Colonic mucosa (tissue), 4 donors: ENCODE data around the gene ARHGDIB. TPM values are rescaled to one million over a fixed set of nuclear protein-coding genes. Genes with fewer than 3 reads are reported as not detected.
A peak's percentile ranks its signal among the peaks of the same experiment; 100 is the strongest.

ENCODE experiments used
- DNase-seq: peaks from one replicate; pipeline ENCODE4 v3.0.0-alpha.2; 2020
- H3K27ac ChIP-seq: fragments of 200-600 bp; one replicate; pipeline ENCODE4 v1.8.0; 2021
- H3K27me3 ChIP-seq: fragments of 200-600 bp; one replicate; pipeline ENCODE4 v1.8.0; 2021
- H3K36me3 ChIP-seq: fragments of 200-600 bp; one replicate; pipeline ENCODE4 v1.8.0; 2021
- H3K4me1 ChIP-seq: fragments of 200-600 bp; one replicate; pipeline ENCODE4 v1.8.0; 2021; ENCODE audit warnings: mild to moderate bottlenecking
- H3K4me3 ChIP-seq: fragments of 200-600 bp; one replicate; pipeline ENCODE4 v1.8.0; 2021
- H3K9ac ChIP-seq, 2 donors: one replicate each; pipeline ENCODE4 v1.7.0; 2013; ENCODE audit warnings: control low read depth in 2 of 2, low read depth in 2 of 2, low read length in 2 of 2
- H3K9me3 ChIP-seq: fragments of 200-600 bp; one replicate; pipeline ENCODE4 v1.8.0; 2021
- intact Hi-C: fragments of 100-400 bp; cut with DNase I; formaldehyde crosslinking; loops from one replicate; pipeline ENCODE4 v1.14.1; 2022
- total RNA-seq, 2 donors: library from RNA; stranded (reverse); fragmentation: NEBNext Ultra II Directional in 1 of 2; extraction: Animal tissue kit (Norgen Biotek cat#: 25700) in 1 of 2; gene quantifications; one replicate each; pipeline ENCODE4 v1.2.1, GENCODE V29; 2021
- TF ChIP-seq, protein P1 (sequence below): fragments of 200-600 bp; IDR thresholded peaks from one replicate; pipeline ENCODE4 v1.8.0; 2022; ENCODE audit warnings: antibody characterized with exemption, mild to moderate bottlenecking
- donor health status: healthy.
- donor health status: DM: no; HTN: no; CAD: no.
- donor health status: DM: no; HTN: no; CAD: no.

ARHGDIB gene
- total RNA-seq, 2 donors from 2014 or later, result 21.5 to 40.8 TPM

- Histone ChIP-seq H3K9ac (no peak within 1 kb of the TSS), H3K36me3 (no peaks in the 10 kb centered on the region), H3K9me3 (no peaks in the 10 kb centered on the region), H3K4me1 (no peaks in the 10 kb centered on the region), H3K4me3 (no peak within 1 kb of the TSS), H3K27me3 (no peaks in the 10 kb centered on the region), H3K27ac (no peak within 1 kb of the TSS)
- TF ChIP-seq, protein P1, sequence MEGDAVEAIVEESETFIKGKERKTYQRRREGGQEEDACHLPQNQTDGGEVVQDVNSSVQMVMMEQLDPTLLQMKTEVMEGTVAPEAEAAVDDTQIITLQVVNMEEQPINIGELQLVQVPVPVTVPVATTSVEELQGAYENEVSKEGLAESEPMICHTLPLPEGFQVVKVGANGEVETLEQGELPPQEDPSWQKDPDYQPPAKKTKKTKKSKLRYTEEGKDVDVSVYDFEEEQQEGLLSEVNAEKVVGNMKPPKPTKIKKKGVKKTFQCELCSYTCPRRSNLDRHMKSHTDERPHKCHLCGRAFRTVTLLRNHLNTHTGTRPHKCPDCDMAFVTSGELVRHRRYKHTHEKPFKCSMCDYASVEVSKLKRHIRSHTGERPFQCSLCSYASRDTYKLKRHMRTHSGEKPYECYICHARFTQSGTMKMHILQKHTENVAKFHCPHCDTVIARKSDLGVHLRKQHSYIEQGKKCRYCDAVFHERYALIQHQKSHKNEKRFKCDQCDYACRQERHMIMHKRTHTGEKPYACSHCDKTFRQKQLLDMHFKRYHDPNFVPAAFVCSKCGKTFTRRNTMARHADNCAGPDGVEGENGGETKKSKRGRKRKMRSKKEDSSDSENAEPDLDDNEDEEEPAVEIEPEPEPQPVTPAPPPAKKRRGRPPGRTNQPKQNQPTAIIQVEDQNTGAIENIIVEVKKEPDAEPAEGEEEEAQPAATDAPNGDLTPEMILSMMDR, result no peak
- no peak for DNase-seq
- intact Hi-C loops, result no loop called here
These were observed 23.1 kb downstream of the ARHGDIB start, which contains the start of gene ERP27 for GRCh38 chr12:14938301-14938700. Gene ERP27, minus strand, starts transcription at chr12:14938537. Its CDS starts 29 bp downstream, at chr12:14938508.

DNA sequence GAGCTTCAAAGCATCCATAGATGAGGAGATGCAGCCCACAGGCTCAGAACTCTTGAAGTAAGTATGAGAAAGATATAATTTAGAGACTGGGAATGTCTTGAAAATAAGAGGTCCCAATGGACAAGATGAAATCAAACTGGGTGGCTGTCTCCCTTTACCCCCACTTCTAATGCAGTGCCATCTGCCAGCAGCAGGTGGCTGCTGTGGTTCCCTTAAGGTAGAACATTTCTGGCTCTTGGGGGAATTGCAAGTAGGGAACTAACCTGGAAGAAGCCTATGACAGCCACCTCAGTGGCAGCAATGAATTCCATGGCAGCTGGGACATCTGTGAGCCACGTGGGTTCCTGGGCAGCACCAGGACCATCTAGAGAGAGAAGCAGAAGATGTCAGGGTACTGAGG is 23.7 kb downstream of the ARHGDIB start:
- Histone ChIP-seq H3K9me3 (no peaks in the 10 kb centered on the region), H3K36me3 (no peaks in the 10 kb centered on the region), H3K27me3 (no peaks in the 10 kb centered on the region), H3K4me1 (no peaks in the 10 kb centered on the region), H3K4me3 (no peak overlapping the region), H3K9ac (no peak overlapping the region), H3K27ac (no peak overlapping the region)
- TF ChIP-seq, protein P1, result no peak
- intact Hi-C loops, result no loop called here
- DNase-seq, result no peak

- Histone ChIP-seq H3K27me3 (no peaks in the 10 kb centered on the region), H3K27ac (no peak overlapping the region), H3K9me3 (no peaks in the 10 kb centered on the region), H3K9ac (no peak overlapping the region), H3K4me1 (no peaks in the 10 kb centered on the region), H3K4me3 (no peak overlapping the region), H3K36me3 (no peaks in the 10 kb centered on the region)
- intact Hi-C loops, result no loop called here
- DNase-seq, result no peak
- TF ChIP-seq, protein P1, result no peak
These were observed 24.4 kb downstream of the ARHGDIB start for GRCh38 chr12:14937014-14937413.

DNA sequence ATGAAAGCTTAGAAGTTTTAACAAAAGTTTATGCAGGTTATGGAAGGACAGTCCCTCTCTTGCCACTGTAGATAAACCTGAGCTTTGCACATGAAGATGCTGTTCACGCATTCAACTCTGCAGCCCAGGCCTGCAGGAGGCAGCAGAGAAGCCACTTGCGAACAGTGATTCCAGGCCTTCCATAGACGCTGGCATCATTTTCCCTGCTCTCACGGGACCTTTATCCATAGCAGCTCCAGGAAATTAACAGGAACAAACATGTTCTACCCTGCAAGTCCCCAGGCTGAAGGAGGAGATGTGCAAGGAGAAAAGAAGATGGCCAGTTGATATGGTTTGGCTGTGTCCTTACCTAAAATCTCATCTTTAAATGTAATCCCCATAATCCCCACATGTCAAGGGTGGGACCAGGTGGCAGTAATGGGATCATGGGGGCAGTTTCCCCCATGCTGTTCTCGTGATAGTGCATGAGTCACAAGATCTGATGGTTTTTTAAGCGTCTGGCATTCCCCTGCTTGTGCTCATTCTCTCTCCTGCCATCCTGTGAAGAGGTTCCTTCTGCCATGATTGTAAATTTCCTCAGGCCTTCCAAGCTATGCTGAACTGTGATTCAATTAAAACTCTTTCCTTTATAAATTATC is 25.1 kb downstream of the ARHGDIB start:
- Histone ChIP-seq H3K9me3 (no peaks in the 10 kb centered on the region), H3K27me3 (no peaks in the 10 kb centered on the region), H3K4me1 (no peaks in the 10 kb centered on the region), H3K4me3 (no peak overlapping the region), H3K27ac (no peak overlapping the region), H3K36me3 (no peaks in the 10 kb centered on the region), H3K9ac (no peak overlapping the region)
- TF ChIP-seq, protein P1, result no peak
- intact Hi-C loops, result no loop called here
- DNase-seq, result no peak

DNA sequence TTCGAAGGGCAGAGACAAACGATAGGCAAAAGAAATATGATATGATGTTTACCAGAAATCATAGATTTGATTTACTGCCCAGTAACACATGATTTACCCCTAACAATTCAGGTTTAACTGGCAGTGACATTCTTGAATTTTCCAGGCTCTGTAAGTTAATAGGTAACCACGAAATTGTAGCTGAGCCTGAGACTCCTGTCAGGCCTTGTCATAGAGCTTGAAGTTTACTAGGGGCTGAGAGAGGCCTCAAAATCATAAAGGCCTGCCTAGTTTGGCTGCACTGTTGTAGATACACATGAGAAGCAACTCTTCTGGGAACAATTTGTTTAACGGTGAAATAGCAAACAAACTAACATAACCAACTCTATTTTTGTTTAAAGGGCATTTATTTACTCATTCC is 26.4 kb downstream of the ARHGDIB start:
- Histone ChIP-seq H3K9ac (no peak overlapping the region), H3K27ac (peak overlapping the region; percentile 46), H3K4me1 (no peaks in the 10 kb centered on the region), H3K27me3 (no peaks in the 10 kb centered on the region), H3K36me3 (no peaks in the 10 kb centered on the region), H3K9me3 (no peaks in the 10 kb centered on the region), H3K4me3 (no peak overlapping the region)
- peak; percentile 48 for DNase-seq
- intact Hi-C loops, result no loop called here
- TF ChIP-seq, protein P1, result no peak
